GOT3 (cell line): ENCODE data around the gene SSH2.
"Not testable (repeated sequence)": the region's sequence is repeated elsewhere in the genome, so short reads cannot be mapped to it uniquely, and the experiment has no call there.

Source experiments
- DNase-seq: peaks from one replicate; lab custom pipeline; 2025; ENCODE audit warnings: mixed read lengths; lab: John Stamatoyannopoulos, UW

Gene SSH2

DNA sequence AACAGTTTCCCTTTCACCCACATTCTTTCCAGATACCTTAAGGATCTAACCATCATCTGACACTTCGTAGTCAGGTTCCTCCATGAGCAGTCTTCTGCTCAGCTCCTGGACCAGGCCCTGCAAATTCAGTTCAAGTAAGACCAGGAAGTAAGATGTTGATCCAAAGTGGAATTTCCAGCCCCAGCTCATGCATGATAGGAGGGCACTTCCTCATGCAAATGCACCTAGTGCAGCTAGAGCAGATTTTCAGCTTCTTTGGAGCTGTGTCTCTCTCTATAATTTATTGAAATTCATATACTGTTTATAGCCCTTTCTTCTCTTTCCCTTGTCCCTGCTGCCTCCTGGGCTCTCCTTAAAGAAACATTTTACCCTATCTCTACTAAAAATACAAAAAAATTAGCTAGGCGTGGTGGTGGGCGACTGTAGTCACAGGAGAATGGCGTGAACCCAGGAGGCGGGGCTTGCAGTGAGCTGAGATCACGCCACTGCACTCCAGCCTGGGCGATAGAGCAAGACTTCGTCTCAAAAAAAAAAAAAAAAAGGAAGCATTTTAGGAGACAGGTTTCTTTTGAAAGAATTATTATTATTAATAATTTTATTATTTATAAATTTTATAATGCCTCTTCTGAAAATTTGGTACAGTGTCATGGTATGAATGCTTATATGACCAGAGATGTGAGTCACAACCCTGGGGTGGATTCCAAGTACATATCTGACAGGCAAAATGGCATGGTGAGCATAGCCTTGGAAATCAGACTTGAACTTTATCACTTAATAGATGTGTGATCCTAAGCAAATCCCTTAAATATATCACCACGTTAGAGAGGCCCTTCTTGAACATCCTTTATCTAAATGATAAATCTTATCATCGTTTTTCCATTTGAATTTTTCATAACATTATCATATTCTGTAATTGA, 94.3 kb downstream of the SSH2 start:
- DNase-seq, result no peak

DNA sequence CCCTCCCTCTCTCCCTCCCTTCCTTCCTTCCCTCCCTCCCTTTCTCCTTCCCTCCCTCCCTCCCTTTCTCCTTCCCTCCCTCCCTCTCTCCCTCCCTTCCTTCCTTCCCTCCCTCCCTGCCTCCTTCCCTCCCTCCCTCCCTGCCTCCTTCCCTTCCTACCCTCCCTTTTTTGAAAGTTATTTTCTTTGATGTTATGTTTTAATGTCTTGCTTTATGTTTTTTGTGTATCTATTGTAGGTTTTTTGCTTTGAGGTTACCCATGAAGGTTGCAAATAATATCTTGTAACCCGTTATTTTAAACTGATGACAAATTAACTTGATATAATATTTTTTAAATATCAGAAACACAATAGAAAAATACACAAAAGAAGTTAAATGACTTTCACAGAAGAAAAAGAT, 96.2 kb downstream of the SSH2 start:
- DNase-seq, result no peak

DNA sequence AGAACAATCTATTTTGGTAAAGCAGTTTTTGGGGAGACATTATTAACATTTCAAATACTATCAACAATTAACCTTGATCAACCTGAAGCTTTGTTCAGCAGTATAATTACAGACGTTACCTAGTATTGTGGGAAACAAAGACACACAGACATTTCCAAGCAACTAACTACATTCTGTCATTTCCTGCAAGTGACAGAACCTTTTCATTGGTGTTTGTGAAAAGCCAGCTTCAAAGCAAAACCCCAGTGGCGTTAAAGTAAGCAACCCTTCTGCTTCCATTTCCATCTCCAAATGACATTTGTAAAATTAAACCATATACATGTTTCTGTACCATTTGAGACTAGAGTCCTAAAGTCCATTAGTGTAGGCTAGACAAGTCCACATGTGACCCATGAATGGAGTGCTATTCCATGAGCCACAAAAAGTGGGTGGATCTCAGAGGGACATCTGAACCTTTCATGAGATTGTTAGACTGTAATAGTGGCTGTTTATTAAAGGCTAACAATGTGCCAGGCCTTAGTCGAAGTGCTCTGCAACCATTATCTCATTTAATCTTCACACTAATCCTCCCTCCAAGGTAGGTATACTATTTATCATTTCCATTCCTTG, 101.2 kb downstream of the SSH2 start:
- no peak for DNase-seq

DNA sequence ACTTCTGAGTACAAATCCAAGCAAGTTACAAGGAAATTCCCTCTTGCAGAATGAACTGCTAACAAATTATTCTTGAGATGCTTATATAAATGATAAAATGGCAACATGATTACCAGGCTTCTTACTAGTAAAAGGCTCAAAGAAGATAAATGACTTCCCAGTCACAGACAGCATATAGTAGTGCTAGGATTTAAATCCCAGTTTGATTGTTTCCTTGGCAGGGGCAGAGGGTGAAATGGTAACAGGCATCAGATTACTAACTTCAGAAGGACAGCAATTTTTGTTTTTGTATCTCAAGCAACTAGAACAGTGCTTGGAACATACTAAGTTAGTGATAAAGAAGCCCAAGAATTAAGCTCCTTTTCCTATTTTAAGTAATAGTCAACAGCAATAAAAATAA, 102.8 kb downstream of the SSH2 start:
- no peak for DNase-seq

DNA sequence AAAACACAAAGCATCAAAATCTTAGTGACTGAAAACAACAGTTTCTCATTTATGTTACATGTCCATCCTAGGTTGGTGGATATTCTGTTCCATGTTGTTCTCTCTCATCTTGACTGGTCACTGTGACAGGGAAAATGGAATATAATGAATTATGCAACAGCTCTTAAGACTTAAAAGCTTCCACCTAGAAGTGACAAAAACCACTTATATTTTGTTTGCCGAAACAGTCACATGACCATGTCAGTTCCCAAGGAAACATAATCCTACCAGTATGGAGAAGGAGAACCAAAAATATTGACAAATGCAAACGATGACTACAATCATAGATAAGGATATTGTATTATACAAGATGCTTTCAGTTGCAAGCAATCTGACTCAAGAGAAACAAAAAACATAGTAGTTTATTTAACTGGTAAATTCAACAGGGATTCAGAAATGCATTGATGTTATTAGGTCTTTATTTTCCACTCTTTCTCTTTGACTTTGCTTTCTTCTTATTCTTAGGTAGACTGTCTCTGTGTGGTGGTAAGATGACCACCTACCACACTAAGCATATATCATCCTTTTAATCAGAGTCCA, 103.8 kb downstream of the SSH2 start:
- no peak for DNase-seq

DNA sequence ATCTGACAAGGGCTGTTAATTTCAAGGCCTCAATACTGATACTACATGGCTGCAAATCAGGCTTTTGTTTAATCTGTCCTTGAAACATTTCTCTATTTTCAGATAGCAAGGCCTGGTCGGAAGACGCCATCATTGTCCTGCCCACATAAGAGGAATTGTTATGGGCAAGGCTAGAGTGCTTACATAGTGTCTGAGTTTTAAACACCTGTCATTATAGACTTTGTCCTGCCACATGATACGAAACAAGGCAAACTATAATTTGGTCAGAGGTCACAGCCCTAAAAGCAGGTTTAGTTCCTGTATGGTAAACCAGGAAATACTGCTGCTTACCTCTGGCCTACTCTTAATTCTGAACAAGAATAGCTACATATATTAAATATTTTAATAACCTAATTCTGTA, 104.4 kb downstream of the SSH2 start:
- no peak for DNase-seq

DNA sequence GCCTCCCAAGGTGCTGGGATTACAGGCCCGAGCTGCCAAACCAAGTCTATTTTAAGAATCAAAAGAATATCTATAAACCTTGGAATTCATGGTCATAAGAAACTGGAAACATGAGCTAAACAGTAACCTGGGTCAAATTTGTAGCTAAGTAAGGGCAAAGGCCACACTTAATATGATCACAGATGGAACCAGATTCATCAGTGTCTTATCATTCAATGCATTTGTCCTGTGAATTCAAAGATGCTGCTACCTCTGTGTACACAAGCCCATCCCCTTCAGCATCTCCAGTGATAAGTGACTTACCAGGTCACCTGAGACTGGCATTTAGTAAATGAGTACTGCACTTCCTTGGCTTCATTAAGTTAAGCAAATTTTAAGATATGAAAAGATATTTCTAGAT, 108.1 kb downstream of the SSH2 start:
- DNase-seq, result no peak

DNA sequence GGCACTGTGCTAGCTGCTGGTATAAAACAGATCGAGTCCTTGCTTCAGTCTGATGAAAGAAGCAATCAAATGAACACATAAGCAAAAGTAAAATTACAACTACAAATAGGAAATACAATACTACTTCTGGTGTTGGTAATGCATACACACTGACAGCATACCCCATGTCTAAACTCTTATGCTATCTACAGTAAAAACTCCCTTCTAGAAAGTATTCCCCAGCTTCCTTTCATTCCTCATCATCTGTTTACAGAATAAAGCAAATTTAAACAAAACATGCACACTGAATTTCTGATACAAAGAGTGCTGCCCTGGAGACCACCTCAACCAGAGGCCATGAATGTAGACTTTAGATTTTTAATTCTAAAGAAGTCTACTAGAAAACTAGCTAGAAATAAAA, 109.6 kb downstream of the SSH2 start:
- DNase-seq, result no peak

DNA sequence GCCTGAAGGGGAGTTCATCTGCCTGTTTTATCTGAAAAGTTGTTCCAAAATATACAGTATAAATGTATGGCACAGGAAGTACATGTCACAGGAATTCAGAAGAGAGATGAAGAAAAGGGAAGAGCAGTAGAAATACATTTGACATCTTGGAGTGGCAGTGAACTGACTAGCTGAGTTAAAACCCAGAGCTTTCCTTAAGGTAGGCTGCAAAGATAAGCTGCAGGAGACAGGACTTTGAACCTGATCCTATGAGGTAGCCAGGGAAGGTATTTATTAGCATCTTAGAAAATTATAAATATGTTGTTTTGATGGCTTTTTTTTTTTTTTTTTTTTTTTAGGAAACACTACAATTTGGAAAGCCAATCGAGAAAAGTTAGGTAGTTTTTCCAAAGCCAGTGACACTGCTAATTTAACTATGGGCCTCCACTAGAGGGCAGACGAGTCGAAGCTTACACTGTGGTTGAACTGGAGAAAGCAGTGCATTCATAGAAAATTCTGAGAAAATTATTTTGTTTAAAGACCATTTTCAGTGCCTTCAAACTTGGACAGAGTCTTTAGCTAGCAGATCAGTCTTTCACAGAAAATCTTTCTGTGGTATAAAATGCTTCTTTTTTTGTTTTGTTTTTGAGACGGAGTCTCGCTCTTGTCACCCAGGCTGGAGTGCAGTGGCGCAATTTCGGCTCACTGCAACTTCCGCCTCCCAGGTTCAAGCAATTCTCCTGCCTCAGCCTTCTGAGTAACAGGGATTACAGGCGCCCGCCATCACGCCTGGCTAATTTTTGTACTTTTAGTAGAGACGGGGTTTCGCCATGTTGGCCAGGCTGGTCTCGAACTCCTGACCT, 122.3 kb downstream of the SSH2 start:
- no peak for DNase-seq

DNA sequence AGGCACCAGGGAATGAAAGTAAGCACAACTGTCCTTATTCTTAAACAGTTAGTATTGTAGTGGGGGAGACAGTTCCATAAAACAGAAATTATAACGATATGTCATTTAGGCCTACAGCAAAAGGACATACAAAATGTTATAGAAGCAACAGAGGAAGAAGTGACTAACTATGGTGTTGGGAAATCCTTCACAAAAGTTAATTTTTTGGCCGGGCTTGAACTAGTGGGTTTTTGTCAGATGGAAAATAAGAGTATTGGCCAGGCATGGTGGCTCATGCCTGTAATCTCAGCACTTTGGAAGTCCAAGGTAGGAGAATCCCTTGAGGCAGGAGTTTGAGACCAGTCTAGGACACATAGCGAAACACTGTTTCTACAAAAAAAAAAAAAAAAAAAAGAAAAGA, 127.8 kb downstream of the SSH2 start:
- no peak for DNase-seq

DNA sequence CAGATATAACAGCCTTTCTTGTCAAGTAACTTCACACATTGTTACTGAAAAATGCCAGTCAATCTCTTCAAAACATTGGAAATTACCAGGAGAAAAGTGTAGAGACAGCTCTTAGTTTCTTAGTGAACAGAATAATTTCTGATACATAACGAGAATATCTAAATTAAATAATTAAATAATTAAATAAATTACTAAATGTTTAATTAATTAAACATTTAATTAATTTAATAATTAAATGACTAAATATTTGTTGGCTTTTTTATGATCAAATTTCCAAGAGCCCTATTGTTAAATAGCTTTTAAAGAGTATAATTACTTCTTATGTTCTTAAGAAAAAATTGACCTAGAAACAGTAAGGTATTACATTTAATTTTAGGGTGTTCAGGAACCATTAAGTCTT, 129.6 kb downstream of the SSH2 start:
- DNase-seq, result no peak

DNA sequence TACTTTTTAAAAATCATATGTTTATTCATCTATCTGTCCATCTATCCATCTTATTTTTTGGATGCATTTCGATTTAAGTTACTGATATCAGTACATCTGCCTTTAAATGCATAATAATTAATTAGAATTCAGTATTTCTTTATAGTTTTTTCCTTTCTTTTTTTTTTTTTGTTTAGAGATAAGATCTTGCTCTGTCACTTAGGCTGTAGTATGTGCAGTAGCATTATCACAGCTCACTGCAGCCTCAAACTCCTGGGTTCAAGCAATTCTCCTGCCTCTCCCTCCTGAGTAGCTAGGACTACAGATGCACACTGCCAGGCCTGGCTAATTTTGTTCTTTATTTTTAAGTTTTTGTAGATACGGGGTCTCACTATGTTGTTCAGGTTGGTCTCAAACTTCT, 133.4 kb downstream of the SSH2 start:
- no peak for DNase-seq

DNA sequence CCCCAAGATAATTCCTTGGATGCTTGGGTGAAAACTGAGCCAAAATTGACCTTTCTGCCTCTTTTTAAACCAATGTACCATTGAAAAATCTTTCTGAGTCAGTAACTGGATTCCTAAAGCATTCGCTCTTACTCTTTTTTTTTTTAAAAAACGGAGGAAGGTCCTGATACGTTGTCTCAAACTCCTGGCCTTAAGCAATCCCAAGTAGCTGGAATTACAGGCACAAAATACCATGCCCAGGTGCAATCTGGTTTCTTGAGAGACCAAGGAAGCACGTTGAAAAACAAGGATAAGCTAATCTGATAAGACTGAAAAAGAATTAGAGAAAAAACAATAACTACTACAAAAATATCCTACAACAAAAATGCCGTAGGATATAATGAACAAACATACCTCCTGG, 136.5 kb downstream of the SSH2 start:
- DNase-seq, result no peak

DNA sequence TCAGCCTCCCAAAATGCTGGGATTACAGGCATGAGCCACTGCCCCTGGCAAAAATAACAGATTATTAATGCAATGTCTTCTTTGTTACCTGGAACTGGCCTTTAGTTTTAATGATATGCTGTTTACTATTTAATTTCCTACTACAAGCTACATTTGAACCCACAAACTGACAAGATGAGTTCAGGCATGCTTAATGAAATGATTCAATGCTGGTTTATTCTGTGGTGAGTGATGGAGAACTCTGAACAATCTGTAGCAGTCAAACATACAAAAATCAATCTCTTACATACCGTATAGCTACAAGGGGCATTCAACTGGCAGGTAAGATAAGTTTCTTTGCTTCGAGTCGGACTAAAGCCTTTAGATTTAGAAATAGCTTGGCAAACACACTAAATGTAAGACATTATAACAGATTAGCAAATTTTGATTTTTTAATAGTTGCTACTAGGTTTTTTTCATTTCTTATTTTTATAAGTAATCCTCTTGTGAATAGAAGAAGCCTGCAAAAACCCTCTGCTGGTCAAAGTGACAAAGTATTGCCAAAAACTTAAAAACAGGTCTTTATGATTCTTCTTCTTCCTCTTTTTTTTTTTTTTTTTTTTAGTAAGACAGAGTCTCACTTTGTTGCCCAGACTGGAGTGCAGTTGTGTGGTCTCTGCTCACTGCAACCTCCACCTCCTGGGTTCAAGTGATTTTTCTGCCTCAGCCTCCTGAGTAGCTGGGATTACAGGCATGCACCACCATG, 138.5 kb downstream of the SSH2 start:
- DNase-seq, result no peak

DNA sequence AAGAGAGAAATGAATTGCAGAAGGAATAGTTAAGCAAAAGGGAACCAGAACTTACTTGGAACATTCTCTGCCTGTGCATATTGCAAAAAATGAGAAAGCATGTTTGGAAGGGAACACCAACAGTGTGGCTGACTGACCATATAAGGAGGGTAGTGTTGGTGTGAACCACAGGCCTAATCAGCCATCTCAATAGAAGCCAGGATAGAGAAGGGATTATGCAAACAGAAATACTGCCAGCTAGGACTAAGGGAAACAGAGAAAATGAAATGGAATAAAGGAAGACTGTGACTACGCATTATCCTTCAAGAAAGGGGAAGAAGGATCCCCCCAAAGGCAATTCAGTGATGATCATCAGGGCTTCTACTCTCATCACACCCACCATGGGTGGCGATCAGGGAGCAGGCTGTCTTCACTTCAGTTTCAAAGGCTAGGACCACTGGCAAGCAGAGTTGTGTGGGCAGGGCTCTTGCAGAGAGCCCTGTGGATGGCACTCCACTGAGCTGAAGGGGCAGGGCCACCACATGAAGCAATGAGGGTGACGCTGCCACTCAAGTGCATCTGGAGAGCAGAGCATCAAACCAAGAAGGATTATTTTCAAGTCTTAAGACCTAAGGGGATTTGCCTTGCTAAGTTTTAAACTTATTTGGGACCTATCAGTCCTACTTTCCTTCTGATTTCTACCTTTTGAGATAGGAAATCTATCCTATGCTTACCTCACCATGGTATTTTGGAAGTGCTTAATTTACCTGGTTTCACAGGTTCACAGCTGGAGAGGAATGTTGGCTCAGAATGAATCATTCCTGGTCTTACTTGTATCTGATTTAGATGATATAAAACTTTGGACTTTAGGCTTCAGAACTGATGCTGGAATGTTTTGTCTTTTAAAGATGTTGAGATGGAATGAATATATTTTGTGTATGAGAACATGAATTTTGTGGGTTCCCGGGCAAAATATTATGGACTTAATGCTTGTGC, 140.5 kb downstream of the SSH2 start:
- no peak for DNase-seq

DNA sequence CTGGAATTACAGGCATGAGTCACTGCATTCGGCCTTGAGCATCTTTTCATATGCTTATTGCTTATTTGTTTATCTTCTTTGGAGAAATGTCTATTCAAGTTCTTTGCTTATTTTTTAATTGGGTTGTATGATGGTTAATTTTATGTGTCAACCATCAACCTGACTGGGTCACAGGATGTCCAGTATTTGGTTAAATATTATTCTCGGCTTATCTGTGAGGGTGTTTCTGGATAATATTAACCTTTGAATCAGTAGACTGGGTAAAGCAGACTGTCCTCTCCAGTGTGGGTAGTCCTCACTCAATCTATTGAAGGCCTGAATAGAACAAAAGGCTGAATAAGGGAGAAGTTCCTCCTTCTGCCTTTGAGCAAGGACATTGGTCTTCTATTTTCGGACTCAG, 142.0 kb downstream of the SSH2 start:
- DNase-seq, result no peak

DNA sequence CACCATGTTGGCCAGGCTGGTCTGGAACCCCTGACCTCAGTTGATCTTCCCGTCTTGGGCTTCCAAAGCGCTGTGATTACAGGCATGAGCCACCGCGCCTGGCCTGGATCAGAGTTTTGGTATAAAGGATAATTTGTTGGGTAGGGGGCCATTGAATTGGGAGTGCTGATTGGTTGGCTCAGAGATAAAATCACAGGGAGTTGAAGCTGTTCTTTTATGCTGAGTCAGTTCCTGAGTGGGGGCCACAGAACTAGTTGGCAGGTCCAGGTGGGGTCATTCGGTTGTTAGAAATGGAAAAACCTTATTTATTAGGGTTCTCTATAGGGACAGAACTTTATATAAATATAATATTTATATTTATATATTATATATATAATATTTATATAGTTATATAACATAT, 147.1 kb downstream of the SSH2 start:
- DNase-seq, result no peak

DNA sequence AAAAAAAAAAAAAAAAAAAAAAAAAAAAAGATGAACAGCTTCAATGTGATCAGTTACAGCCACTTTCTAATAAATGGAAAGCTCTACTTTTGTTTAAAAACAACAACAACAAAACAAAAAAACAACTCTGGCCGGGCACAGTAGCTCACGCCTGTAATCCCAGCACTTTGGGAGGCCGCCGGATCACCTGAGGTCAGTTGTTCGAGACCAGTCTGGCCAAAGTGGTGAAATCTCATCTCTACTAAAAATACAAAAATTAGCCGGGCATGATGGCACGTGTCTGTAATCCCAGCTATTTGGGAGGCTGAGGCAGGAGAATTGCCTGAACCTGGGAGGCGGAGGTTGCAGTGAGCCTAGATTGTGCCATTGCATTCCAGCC, 150.2 kb downstream of the SSH2 start:
- not testable (repeated sequence) for DNase-seq

DNA sequence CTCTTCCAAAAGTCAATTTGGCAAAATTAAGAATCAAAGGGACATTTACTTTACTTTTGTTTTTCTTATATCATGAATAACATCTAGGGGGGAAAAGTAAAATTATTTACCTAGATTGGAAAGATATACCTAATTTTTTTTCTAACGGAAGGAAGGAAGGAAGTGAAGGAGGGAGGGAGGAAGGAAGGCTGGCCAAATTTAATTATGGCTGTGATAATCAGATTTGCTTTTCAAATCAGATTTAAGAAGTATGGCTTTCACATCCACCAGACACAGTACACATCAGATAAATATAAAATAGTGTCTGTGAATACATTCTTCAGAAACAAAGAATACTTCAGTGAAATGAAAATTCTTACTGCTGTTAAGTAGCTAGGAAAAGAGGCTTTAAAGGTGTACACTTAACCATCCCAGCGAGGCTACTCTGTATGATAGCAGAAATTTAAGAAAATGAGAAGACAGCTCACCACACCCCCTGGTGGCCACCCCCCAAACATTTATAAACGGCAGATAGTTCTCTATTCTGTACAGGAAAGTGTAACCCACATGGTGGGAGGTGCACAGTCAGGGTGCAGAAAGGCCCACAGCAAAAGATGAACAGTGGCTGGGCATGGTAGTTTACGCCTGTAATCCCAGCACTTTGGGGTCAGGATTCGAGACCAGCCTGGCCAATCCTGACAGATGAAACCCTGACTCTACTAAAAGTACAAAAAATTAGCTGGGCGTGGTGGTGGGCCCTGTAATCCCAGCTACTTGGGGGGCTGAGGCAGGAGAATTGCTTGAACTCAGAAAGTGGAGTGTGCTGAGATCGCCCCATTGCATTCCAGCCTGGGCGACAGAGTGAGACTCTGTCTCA, 150.8 kb downstream of the SSH2 start:
- no peak for DNase-seq

DNA sequence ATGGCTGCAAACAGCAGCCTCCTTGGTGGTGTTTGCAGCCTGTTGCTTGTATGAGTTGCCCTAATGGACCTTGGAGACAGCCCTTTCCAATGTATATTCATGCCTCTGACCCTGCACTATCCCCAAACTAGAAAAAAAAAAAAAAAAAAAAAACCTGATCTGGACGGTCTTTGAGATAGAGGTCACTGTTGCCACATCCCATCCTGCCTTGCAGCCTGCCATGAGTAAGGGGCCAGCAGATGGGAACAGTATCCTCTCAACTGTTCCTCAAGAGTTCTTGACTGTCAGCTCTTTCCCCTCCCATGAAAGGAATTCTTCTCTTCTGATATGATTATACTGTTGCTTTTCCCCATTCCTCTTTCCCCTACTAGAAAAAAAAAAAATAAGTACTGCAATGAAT, 152.4 kb downstream of the SSH2 start:
- DNase-seq, result no peak
